ENCODE results near the gene HIVEP3. TPM values are rescaled to one million over a fixed set of nuclear protein-coding genes. Genes with fewer than 3 reads are reported as not detected.

Gene HIVEP3
- total RNA-seq, 1 experiment from 2014 or later = 11.0 TPM

DNA sequence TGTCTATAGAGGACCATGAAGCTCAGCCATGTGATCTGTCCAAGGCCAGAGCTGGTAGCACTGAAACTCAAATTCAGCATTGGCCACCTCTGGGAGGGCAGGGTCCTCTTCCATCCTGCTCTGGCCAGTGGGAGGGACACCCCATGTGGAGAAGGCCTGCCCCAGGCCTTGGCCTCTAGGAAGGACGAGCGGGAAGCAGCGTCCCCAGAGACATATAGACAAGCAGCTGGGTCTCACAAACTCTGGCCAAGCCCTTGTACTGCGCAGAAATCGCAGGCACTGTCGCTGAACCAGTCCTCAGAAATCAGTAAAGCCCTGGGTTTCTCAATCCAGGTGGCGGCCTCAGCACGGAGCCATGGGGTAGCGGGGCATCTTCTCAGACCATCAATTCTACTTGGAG, 180.7 kb downstream of the HIVEP3 start:
- Histone ChIP-seq H3K9me2 (ENCODE audit: insufficient read depth) (no peaks in the 10 kb centered on the region), H3K9me3 (ENCODE audit: insufficient read depth, low read depth) (no peaks in the 10 kb centered on the region), H3F3A (ENCODE audit: insufficient read depth, low read depth) (no peaks in the 10 kb centered on the region), H3K4me1 (replicated peaks; ENCODE audit: insufficient read depth) (no peaks in the 10 kb centered on the region), H3K27ac (no peak overlapping the region), H3K4me2 (no peak overlapping the region), H2AFZ (no peak overlapping the region), H3K27me3 (ENCODE audit: insufficient read depth, low read depth) (no peaks in the 10 kb centered on the region), H3K79me2 (ENCODE audit: low read depth) (no peaks in the 10 kb centered on the region), H3K36me3 (ENCODE audit: low read depth) (no peaks in the 10 kb centered on the region), H4K20me1 (ENCODE audit: insufficient read depth) (no peaks in the 10 kb centered on the region), H3K4me3 (no peak overlapping the region)
- DNase-seq = no peak
- CTCF ChIA-PET = no interaction called here
- intact Hi-C loops (cut with micrococcal nuclease; ENCODE audit: unreplicated experiment) = no loop called here
- TF ChIP-seq CTCF (conservative IDR thresholded peaks at IDR 0.05) (no peak), EZH2 (IDR thresholded peaks at IDR 0.05; ENCODE audit: low read depth) (no peak)
- POLR2A ChIA-PET (ENCODE audit: unreplicated experiment) = no interaction called here
- no TSS peak for BruUV-seq (replicated peaks)

- Histone ChIP-seq H2AFZ (no peak overlapping the region), H3F3A (ENCODE audit: insufficient read depth, low read depth) (no peaks in the 10 kb centered on the region), H3K79me2 (ENCODE audit: low read depth) (no peaks in the 10 kb centered on the region), H3K4me3 (no peak overlapping the region), H3K9me3 (ENCODE audit: insufficient read depth, low read depth) (no peaks in the 10 kb centered on the region; the same call in 1 of the 2 replicates), H4K20me1 (ENCODE audit: insufficient read depth) (no peaks in the 10 kb centered on the region), H3K36me3 (ENCODE audit: low read depth) (no peaks in the 10 kb centered on the region), H3K9me2 (ENCODE audit: insufficient read depth) (no peaks in the 10 kb centered on the region), H3K4me1 (replicated peaks; ENCODE audit: insufficient read depth) (no peaks in the 10 kb centered on the region), H3K4me2 (no peak overlapping the region), H3K27ac (no peak overlapping the region), H3K27me3 (ENCODE audit: insufficient read depth, low read depth) (no peaks in the 10 kb centered on the region)
- TF ChIP-seq EZH2 (IDR thresholded peaks at IDR 0.05; ENCODE audit: low read depth) (no peak), CTCF (conservative IDR thresholded peaks at IDR 0.05) (no peak)
- no peak for DNase-seq
- intact Hi-C loops (cut with micrococcal nuclease; ENCODE audit: unreplicated experiment) = no loop called here
- BruUV-seq (replicated peaks) = no TSS peak
- POLR2A ChIA-PET (ENCODE audit: unreplicated experiment) = no interaction called here
- CTCF ChIA-PET = no interaction called here
Measured at GRCh38 chr1:41735631-41736260, 183.0 kb downstream of the HIVEP3 start.

DNA sequence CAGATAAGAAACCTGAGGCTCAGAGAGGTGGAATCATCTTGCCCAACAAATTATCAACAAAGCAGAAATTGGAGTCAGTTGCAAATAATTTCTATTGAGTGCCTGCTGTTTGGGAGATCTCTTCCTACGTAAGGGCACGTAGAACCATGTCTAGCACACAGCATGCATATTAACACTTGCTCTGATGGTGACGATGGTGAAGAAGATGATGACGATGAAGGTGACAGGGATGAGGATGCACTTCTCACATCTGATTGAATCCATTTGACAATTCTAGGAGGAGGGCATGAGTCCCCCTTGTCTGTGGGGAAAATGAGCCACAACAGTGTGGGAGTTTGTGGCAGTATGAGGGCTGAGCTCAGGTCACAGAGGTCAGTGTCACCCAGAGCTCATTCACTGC, 183.6 kb downstream of the HIVEP3 start:
- H2AFZ ChIP-seq = no peak overlapping the region
- no peaks in the 10 kb centered on the region for H3F3A ChIP-seq (ENCODE audit: insufficient read depth, low read depth)
- no peaks in the 10 kb centered on the region; the same call in 1 of the 2 replicates for H3K9me3 ChIP-seq (ENCODE audit: insufficient read depth, low read depth)
- no peak for DNase-seq
- no peak overlapping the region for H3K4me2 ChIP-seq
- no peaks in the 10 kb centered on the region for H3K27me3 ChIP-seq (ENCODE audit: insufficient read depth, low read depth)
- intact Hi-C loops (cut with micrococcal nuclease; ENCODE audit: unreplicated experiment) = no loop called here
- BruUV-seq (replicated peaks) = no TSS peak
- H3K9me2 ChIP-seq (ENCODE audit: insufficient read depth) = no peaks in the 10 kb centered on the region
- TF ChIP-seq EZH2 (IDR thresholded peaks at IDR 0.05; ENCODE audit: low read depth) (no peak), CTCF (conservative IDR thresholded peaks at IDR 0.05) (no peak)
- H3K4me3 ChIP-seq = no peak overlapping the region
- H3K4me1 ChIP-seq (replicated peaks; ENCODE audit: insufficient read depth) = no peaks in the 10 kb centered on the region
- POLR2A ChIA-PET (ENCODE audit: unreplicated experiment) = no interaction called here
- H3K79me2 ChIP-seq (ENCODE audit: low read depth) = no peaks in the 10 kb centered on the region
- no peaks in the 10 kb centered on the region for H4K20me1 ChIP-seq (ENCODE audit: insufficient read depth)
- H3K36me3 ChIP-seq (ENCODE audit: low read depth) = no peaks in the 10 kb centered on the region
- no peak overlapping the region for H3K27ac ChIP-seq
- CTCF ChIA-PET = no interaction called here
